HG03520 (cell line): ENCODE measurements around the gene CDPF1.

Experiments used
- ATAC-seq: cut with Tn5 transposase; IDR thresholded peaks from one replicate; pipeline ENCODE4 v1.9.1; 2021; ENCODE audit warnings: mild to moderate bottlenecking, moderate library complexity; ENCODE audit not compliant: unreplicated experiment

CDPF1 gene

DNA sequence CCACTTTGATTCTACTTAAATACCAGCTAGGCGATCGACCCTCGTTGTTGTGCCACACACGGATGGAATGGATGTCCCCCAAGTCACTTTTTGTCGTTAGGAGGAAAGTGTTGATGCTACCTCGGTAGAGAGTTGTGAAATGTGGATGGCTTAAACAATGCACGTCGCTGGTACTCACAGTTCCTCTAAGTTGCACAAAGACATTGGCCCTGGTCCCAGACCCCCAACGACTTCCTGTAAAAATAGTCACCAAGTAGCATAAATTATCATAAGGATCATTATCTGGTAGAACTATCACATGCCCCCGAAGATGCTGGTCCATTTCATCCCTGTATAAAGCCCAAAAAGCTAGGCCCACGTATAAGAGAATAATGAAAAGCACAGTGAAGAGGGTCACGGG is 9.3 kb upstream of the CDPF1 start:
- ATAC-seq: no peak

DNA sequence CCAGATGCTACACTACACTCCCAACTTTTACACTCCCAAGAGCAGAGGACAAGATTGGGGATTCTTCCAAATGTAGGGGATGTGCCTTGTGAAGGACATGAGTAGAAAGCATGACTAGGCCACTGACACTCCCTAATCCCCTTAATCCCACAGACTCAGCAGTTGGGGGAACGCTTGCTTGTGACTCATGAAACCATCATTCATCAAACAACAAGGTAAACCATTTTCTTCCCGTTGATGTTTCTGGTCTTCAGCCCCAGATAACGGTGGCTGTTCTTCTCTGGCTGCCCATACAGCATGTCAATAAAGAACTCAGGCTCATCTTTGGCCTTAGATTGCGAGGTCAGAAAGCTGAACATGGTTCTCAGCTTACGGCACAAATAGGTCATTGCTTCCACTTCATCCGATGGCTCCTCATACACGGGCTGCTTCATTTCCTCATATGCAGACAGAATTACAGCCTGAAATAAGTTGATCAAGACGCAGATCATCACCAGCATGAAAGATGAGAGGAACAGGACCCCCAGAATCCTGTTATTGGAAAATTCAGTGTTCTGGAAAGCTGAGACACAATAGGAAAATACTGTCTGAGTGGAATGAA is 6.4 kb upstream of the CDPF1 start:
- ATAC-seq: no peak

DNA sequence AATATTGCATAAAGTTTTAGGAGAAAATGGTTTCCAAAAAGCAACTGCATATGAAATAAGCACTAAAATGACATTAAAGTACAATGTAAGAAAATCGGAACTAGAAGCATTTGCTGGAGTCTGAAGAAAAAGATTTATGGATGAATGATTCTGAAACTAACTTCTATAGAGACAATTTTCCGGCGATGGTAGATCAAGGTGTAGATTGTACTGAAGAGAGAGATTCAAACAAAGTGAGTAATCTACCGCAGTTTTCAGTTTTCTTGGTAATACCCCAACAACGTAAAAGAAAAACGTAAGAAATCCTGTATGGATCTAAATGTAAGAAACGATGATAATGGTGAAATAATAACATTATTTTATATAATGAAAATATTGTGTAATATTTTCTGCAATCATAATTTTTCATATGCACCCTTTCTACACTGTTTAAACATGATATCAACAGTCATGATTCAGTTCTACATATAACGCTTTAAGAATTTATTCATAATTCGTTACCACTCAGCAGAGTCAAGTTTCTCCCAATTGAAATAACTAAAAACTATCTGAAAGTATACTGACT is 1.8 kb upstream of the CDPF1 start:
- no peak for ATAC-seq

DNA sequence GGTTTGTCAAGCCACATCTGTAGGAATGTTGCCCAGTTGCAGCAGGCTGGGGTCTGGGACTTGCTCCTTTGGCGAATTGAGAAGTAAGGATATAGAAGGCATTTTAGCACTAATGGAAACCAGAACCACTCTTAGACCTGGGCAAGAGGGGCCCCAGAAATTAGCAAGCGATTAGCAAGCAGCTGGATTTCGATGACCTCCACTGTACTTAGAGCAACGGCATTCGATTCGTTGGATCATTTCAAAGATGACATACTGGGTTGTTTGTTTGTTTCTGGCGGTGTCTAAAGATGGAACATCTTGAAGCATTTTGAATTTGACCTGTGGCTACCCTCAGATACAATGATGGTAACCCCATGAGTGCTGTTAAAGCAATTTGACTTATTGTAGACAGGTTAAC is 1.2 kb upstream of the CDPF1 start:
- no peak for ATAC-seq

DNA sequence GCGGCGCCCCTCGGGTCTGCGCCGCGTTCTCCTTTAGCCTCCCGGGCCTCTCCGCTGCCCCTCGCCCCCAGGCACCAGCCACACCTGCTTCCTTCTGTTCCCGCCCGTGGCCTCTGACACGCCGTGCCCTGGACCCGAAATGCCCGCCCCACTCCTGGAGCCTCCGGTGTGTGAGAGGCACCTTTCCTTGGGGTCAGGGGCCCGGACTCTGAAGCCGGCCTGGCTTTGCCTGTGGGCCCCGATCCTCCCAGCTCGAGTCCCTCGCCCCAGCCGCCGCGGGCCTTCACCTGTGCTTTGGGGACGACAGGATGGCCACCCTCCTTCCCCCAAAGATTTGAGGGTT is 661 bp upstream of the CDPF1 start:
- no peak for ATAC-seq

DNA sequence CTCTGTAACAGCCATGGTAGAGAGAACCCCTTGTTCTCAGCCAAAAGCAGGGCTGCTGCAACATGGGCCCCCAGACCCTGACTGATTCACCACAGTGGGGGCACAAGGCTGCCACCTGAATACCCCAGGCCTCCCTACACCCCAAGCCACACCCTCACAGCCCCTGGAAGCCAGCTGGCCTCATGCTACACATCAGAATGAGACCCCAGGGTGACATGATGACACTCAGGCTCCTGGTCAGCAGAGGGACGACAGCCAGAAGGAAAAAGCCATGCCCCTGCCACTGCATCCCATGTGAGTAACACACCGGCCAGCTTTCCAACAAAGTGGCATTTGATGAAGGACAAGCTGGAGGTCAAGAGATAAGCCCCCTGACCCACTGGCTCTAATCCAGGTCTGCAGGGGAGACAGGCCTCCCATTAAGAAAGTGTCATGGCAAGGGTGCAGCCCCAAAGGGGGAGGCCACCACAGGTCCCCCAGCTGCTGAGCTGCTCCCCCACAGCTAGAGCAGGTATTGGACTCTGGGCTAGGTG is 2.6 kb downstream of the CDPF1 start:
- ATAC-seq: no peak

DNA sequence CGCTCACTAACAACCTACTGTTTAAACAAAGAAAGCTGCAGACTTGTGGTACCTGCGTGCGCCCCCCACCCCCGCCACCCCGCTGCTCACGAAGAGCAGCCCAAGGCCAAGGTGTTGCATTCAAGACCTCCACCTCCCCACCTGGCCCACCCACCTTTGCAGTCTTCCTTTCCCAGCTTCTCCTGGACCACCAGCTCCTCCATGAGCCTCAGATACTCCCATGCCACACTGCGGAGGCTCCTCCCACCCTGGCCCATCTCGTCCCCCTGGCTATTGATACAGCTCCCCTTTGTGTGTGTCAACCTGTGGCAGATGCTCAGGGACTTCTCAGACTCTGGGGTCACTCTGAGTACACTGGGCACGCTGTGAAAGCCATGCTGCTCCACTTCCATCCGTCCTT is 3.9 kb downstream of the CDPF1 start:
- no peak for ATAC-seq

DNA sequence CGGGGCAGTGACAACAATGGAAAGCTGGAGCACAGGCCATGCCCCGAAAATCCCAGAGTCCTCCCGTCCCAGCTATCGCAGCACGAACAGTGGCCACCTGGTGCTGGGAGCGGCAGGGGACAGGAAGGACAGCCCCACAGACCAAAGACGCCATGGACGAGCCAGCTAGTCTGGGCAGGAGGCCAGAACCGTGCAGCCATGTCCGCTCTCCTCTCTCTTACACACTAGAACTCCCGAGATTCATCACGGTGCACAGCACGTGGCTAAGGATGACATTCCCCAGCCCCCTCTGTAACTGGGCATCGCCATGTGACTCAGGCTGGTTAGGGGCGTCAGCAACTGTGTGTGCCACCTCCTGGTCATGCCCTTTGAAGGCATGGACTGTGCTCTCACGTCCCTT is 4.6 kb downstream of the CDPF1 start:
- no peak for ATAC-seq

DNA sequence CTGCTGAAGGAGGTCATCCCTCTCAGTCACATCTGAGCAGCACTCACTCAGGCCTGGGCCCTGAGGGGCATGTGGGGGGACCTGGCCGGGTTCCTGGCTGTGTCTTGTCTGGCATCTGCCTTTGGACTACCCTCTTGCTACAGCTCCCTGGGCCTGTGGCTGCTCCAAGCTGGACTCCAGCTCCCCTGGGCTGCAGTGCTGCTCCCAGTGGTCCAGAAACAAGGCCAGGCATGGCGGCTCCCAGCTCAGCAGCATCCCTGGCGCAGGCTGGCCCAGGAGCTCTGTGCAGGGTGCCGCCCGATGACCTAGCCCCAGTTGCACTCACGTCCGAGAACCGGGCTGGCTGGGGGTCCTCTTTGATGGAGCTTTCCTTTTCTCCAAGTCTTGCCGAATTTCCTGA is 5.3 kb downstream of the CDPF1 start:
- ATAC-seq: no peak

DNA sequence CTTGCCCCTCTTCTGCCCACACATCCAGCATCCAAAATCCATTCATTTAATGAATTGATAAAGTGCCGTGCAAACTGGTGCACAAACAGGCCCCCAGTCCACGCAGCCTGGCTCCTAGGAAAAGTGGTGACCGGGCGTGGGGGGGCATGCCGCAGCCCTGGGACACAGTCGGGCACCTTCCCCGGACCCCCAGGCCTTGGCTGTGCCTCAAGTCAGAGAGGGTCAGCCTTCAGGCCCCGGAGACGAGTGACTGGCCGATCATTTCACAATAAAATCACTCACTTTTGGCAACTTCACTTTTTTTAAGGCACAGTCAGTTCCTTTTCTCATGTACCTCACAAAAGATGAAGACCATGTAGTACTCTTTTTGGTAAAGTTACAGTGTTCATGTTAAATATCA is 8.0 kb downstream of the CDPF1 start:
- no peak for ATAC-seq

DNA sequence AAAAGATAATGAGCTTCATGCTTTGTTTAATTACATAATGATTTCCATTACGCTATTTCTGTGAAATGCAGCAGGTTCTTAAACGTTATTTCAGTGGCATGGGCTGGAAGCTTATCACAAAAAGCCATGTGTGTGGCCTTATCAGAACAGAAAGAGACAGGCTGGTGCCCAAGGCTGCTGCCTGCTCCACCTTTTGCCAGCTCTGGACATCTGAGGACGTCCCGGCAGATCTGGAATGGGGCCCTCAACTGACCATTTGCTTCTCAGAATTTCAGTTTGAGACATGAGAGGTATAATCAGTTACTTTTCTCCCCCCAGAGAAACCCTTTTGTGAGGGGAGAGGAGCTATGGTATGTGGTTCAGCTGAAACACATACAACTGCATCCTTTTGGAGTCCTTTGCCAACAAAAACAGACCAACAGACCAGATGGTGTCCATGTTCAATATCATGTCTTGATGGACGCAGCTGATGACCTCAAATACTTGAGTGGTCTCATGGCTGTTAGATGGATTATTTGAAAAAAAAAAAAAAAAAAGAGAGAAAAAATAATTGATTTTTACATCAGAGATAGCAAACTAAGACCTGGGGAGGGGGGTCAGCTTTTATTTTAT is 8.6 kb downstream of the CDPF1 start:
- no peak for ATAC-seq

DNA sequence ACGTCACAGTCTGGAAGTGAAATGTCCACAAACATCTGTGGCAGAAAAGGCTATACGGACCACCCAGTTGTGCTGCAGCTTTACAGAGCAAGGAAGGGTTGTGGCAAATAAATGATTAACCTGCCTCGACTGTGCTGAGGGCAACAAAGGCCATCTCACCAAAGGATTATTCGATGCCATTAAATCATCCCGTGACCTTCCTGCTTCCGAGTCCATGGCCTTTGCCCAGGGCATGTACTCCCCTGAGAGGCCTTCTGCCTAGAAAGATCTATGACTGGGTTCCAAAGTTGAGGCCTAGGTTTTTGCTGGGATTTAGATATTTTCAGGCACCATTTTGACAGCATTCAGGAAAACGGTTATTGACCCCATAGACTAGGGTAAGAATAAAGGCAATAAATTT is 9.2 kb downstream of the CDPF1 start:
- no peak for ATAC-seq

DNA sequence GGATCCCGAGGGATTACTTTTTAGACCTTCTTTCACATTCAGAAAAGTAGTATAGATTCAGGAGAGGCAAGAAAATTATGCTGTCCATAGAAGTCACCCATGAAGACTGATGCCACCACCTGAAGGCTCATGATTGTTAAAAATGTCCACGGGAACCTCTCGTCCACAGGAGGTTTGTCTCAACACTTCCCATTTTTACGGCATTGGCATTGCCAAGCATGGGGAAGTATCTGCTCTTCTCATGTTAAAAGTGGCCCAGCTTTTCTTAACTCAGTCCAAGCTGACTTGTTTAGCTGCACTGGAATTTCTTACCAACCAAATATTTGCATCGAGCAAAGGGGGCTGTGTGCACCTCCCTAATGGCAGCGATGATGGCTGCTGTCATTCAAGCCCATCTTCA is 9.6 kb downstream of the CDPF1 start:
- ATAC-seq: no peak

DNA sequence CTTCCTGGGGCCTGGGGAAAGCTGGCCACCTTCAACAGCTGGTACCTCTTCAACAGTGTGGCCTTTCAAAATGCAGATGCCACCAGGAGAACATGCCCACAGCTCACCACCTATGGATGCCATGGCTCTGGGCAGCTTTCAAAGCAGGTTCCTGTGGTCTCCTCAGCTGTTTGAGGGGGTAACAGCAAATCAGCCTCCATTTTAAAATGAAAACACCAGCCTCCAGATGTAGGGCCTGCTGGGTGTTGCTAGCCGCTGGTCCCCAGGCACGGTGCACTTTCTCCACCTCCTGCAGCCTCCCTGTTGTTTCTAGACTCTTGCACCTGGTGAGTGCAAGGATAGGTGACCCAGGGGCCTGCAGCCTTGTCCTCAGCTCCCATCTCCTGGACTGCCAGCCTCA is 10.0 kb downstream of the CDPF1 start:
- no peak for ATAC-seq

DNA sequence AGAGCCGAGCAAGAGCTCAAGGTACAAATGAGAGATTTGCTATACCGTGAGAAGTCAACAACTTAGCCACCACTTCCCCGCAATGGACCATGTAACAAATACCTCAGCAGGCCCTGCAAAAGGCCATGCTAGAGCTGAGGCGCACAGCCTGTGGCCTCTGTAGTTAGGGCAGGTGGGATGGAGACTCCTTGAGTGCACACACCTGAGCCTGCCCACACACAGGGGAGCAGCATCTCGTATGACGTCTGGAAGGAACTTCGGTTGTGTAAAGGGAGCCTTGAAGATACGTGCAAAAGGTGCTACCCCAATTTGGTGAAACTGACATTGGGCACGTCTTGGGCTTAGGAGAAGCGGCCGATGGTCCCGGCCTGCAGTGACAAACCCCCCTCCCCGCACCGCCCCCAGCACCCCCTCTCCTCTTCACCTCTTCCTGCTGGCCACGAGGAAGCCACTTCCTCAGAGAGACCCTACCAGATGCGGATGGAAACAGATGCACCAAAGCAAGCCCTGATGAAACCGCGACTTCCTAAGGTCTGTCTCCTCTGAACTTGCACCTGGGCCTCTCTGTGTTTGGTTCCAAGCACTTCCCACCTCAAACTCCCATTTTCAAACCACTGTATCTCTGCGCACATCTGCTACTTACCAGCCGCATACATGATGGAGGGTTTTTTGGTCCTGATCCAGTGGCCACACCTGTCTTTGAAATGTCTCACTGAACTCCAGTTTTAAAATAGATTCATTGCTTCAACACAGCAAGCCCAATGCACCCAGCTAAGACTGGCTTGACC is 10.6 kb downstream of the CDPF1 start:
- ATAC-seq: no peak

DNA sequence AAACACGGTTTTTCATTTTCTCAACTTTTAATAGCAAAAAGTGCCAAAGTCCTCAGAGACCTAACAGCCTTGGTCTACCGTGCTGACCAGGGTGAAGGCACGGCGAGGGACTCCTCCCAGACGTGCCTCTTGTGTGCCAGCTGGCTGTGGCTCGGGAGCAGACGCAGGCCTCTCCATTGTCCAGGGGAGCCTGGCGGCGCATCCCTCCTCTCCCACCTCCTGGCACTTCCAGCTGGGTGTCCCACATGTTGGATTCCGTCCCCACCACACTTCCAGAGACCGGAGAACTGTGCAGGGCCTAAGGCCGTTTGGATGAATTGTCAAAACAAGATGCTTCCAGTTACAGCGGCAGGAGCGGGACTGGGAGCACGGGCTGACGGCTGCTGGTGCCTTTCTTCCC is 11.6 kb downstream of the CDPF1 start:
- no peak for ATAC-seq

DNA sequence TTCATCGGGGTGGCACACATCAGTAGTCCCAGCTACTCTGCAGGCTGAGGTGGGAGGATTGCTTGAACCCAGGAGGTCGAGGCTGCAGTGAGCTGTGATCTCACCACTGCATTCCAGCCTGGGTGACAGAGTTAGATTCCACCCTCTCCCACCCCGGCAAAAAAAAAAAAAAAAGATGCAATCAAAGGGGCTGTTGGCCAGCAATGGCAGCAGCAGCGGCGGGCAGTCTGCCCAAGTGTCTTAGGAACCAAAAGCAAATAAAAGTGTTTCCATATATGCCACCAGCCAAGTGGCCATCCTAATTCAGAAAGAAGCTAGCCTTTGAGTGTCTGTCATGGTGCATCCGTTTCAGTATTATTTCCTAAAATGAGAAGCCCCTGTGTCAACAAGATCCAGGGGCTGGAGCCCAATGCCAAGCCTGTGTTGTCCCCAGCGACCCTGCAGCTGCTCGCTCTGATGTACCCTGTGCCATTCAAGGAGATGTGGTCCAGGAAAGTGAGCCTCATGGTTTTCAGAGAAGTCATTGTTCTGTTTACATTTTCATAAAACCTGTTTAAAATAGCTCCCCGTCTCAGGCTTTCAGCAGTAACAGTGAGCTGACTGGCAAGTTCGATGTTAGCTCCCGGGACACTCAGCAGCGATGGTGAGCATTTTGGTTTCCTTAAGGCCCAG is 12.5 kb downstream of the CDPF1 start:
- ATAC-seq: no peak

DNA sequence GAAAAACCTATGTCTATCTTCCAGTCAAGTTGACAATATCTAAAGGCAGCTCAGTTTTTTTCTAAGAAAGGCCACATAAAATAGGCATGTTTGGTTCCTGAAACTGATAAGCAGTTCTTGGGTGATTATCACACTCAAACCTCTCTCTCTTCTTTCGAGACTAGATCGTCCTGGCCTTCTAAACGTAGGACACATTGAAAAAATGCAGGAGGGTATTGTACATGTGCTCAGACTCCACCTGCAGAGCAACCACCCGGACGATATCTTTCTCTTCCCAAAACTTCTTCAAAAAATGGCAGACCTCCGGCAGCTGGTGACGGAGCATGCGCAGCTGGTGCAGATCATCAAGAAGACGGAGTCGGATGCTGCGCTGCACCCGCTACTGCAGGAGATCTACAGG is 15.1 kb downstream of the CDPF1 start:
- no peak for ATAC-seq

DNA sequence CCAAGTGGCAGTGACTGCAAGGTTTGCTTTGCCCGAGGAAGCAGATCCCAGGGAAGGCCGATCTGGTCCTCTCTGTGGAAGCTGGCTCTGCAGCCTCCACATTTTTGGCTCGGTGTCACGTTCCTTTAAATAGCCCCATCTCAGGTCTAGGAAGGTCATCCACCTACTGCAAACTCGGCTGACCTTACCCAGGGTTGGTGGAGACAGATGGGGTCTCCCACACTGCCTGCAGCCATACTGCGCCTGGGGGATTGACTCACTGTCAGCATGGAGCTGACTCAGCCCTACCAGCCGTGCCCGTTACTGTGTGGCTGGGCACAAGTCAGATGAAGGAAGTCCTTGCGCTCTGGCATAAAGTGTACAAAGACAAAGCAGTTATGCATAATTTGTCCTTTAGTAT is 16.9 kb downstream of the CDPF1 start:
- no peak for ATAC-seq

DNA sequence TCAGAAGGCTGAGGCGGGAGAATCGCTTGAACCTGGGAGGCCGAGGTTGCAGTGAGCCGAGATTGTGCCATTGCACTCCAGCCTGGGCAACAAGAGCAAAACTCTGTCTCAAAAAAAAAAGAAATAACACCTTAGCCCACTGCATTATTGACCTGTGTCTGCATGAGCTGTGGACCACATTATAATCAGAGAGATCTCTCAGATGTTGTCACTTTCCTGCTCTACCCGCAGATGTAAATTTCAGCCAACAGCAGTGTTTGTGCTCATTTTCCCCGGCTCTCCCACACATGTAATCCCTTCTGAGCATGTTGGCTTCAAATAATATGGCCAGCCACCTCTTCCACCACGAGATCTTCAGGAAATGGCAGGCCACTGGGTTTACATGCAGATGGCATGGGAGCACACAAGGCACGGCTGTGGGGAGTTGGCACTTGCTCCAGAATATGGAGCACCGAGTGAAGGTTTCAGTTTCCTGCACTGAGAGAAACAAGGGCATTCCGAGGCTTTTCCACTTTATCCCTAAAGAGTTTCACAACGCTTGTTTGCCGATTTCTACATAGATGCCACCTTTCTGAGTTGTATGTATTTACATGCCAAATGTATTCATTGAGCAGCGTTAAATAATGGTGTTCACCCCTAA is 19.7 kb downstream of the CDPF1 start:
- no peak for ATAC-seq

DNA sequence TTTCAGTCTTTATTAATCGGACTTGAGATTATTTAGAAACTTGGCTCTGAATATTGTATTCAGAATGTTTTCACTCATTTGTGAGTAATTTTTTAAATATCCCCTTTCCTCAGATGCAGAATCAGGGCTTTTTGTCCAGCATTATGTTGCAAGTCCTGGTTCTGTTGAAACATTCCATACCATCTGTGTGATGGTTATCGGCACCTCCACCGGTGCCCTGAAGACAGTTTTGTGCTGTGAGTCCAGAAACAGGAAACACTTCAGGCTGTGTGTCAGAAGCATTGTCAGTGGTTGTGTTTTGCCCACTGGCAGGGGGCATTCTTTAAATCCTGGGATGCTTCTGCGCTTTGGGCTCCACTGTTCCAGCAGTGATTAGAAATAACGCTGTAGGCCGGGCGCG is 20.4 kb downstream of the CDPF1 start:
- no peak for ATAC-seq
